SH-SY5Y (cell line): ENCODE results near the gene COPZ1.

Experiments
- GATA2 ChIP-seq: IDR thresholded peaks from 2 replicates; pipeline ENCODE4 v1.6.1; 2011; ENCODE audit warnings: mild to moderate bottlenecking, low read depth, low read length
- GATA3 ChIP-seq: IDR thresholded peaks from 2 replicates; pipeline ENCODE4 v1.6.1; 2011; ENCODE audit warnings: low read depth, mild to moderate bottlenecking, low read length, moderate library complexity

Gene COPZ1

GRCh38 chr12:54385251-54385914 lies 60.5 kb downstream of the COPZ1 start:
- TF ChIP-seq GATA2 = no peak
- no peak for TF ChIP-seq GATA3

DNA sequence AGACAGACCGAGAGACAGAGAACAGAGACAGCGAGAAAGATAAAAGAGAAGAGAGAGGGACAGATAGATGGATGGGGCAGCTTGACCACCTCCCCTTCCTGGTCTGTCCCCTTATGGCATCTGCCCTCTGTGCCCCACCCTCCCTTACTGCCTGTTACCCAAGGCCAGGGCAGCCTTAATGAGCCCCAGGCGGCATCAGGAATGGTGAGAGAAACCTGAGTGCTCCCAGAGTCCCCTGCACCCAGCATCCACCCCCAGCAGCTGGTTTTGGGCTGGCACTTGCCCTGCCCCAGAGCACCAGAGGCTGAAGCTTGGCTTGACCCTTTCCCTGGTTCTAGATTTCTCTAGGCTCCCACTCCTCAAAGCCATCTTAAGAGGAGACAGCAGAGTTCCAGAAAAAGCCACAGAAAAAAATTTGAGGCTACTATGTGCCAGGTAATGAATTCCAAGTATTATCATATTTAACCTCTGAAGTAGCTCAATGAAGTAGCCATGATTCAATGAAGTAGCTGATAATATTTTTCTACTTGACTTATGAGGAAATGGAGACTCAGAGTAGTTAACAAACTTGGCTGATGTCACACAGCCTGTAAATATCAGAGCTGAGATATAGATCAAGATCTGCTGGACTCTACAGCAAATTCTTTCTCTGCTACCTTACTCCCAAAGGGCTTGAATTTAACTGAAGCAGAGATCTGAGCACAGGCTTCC lies 61.6 kb downstream of the COPZ1 start:
- TF ChIP-seq GATA3 (no peak), GATA2 (no peak)

GRCh38 chr12:54387114-54387467 lies 62.2 kb downstream of the COPZ1 start:
- TF ChIP-seq GATA3 (no peak), GATA2 (no peak)

- TF ChIP-seq GATA2 (no peak), GATA3 (no peak)
Observed at GRCh38 chr12:54388237-54389133, 63.6 kb downstream of the COPZ1 start.

- TF ChIP-seq GATA3 = no peak
- no peak for TF ChIP-seq GATA2
Observed at GRCh38 chr12:54389134-54389508, 64.2 kb downstream of the COPZ1 start.

- TF ChIP-seq GATA2 (no peak), GATA3 (no peak)
Observed at GRCh38 chr12:54389607-54390175, 64.8 kb downstream of the COPZ1 start.

- TF ChIP-seq GATA3 = no peak
- TF ChIP-seq GATA2 = no peak
Observed at GRCh38 chr12:54390176-54390667, 65.3 kb downstream of the COPZ1 start.

- no peak for TF ChIP-seq GATA2
- no peak for TF ChIP-seq GATA3
Observed at GRCh38 chr12:54390668-54391551, 66.0 kb downstream of the COPZ1 start.

DNA sequence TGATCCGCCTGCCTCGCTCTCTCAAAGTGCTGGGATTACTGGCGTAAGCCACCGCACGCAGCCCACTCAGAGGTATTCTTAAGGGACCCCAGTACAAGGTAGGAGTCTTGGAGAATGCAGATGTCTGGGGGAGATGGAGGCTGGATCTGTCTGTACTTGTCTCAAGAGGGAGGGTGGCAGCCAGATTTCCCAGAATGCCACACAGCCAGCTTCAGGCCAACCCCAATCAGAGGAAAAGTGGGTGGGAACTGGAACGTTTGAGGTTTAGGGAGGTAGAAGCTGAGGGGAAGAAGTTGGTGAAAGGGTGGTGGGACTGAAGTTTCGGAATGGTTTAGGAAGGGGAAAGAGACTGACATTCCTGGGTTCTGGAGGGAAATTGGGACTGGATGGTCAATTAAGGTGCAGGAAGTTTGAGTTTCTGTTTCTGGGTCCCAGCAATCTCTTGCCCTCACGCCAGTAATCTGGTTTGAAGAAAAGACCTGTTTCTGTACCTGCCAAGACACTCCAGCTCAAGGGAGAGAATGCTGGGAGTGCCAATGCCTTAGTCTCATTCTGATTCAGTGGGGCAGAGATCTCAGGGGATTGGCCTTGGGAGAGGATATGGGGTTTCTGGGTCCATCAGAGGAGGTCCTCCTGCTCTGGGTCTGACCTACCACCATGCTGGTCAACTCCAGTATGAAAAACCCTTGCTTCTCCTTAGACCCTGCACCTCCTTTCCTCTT lies 67.7 kb downstream of the COPZ1 start:
- no peak for TF ChIP-seq GATA3
- no peak for TF ChIP-seq GATA2

DNA sequence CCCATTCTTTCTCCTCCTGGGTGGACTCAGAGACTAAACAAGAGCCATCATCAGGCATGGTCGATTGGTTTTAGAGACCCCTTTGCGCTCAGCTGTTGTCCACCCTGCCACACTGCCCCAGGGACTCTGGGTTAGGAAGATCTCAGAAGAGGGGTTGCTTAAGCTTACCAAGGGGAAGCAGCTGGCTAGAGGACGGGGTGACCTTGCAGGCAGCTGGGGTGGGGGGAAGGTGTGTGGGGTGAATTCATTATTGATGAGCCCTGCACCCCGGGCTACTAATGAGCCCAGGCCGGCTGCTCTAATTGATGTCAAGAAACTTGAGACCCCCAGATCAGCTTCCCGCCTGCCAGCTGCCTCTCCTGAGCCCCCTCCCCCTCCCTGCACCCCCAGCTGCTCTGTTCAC lies 68.3 kb downstream of the COPZ1 start:
- TF ChIP-seq GATA2 = no peak
- TF ChIP-seq GATA3 = no peak

DNA sequence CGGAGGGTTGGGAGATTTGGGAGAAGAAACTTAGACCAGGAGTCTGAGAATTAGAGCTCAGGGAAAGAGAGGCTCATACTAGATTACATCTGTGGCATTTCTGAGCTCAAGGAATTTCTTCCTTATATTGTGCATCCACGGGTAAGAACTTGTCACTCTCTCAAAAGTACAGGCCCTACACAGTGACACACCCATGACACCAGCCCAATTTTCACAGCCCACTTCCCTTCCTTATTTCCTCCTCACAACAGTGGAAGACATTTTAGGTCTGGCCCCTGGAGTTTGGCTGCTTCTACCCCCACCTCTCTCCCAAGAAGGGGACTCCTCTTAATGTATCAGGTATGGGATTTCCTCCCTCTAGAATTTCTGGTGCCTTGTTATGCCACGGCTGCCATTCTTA lies 68.8 kb downstream of the COPZ1 start:
- TF ChIP-seq GATA3 = no peak

- no peak for TF ChIP-seq GATA3
- no peak for TF ChIP-seq GATA2
Observed at GRCh38 chr12:54394281-54394719, 69.4 kb downstream of the COPZ1 start.

GRCh38 chr12:54394986-54395385 lies 70.1 kb downstream of the COPZ1 start:
- TF ChIP-seq GATA2 (no peak), GATA3 (no peak)
